ENCODE results near the gene INHBA.

INHBA gene

GRCh38 chr7:41679566-41679965 lies 23.3 kb downstream of the INHBA start:
- Histone ChIP-seq H3K27me3 (ENCODE audit: insufficient read depth, poor library complexity, severe bottlenecking) (no peaks in the 10 kb centered on the region), H3K4me3 (replicated peaks; ENCODE audit: insufficient read depth, low read length) (no peak overlapping the region), H3K27ac (replicated peaks) (no peak overlapping the region)
- TF ChIP-seq SPI1 (IDR thresholded peaks at IDR 0.05; ENCODE audit: borderline replicate concordance, low read depth) (no peak), GABPA (IDR thresholded peaks at IDR 0.05; ENCODE audit: low read depth) (no peak), POLR2AphosphoS5 (IDR thresholded peaks at IDR 0.05; ENCODE audit: low read depth) (no peak), CTCF (IDR thresholded peaks at IDR 0.05; ENCODE audit: insufficient read depth, low read length) (no peak)
- TF ChIP-seq, protein P1, sequence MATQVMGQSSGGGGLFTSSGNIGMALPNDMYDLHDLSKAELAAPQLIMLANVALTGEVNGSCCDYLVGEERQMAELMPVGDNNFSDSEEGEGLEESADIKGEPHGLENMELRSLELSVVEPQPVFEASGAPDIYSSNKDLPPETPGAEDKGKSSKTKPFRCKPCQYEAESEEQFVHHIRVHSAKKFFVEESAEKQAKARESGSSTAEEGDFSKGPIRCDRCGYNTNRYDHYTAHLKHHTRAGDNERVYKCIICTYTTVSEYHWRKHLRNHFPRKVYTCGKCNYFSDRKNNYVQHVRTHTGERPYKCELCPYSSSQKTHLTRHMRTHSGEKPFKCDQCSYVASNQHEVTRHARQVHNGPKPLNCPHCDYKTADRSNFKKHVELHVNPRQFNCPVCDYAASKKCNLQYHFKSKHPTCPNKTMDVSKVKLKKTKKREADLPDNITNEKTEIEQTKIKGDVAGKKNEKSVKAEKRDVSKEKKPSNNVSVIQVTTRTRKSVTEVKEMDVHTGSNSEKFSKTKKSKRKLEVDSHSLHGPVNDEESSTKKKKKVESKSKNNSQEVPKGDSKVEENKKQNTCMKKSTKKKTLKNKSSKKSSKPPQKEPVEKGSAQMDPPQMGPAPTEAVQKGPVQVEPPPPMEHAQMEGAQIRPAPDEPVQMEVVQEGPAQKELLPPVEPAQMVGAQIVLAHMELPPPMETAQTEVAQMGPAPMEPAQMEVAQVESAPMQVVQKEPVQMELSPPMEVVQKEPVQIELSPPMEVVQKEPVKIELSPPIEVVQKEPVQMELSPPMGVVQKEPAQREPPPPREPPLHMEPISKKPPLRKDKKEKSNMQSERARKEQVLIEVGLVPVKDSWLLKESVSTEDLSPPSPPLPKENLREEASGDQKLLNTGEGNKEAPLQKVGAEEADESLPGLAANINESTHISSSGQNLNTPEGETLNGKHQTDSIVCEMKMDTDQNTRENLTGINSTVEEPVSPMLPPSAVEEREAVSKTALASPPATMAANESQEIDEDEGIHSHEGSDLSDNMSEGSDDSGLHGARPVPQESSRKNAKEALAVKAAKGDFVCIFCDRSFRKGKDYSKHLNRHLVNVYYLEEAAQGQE (IDR thresholded peaks at IDR 0.05; ENCODE audit: insufficient replicate concordance, low read depth), result no peak
- no peak for DNase-seq (ENCODE audit: low read depth in 1 of 2, low spot score in 1 of 2)

- Histone ChIP-seq H3K4me3 (replicated peaks; ENCODE audit: insufficient read depth, low read length) (no peak overlapping the region), H3K27ac (replicated peaks) (no peak overlapping the region)
Observed at GRCh38 chr7:41674505-41675023, 28.3 kb downstream of the INHBA start.

GRCh38 chr7:41661596-41661995 lies 41.3 kb downstream of the INHBA start:
- no peak for TF ChIP-seq GABPA (IDR thresholded peaks at IDR 0.05; ENCODE audit: low read depth)
- no peak for TF ChIP-seq SPI1 (IDR thresholded peaks at IDR 0.05; ENCODE audit: borderline replicate concordance, low read depth)
- TF ChIP-seq, protein P1 (IDR thresholded peaks at IDR 0.05; ENCODE audit: insufficient replicate concordance, low read depth), result no peak
- no peak for TF ChIP-seq POLR2AphosphoS5 (IDR thresholded peaks at IDR 0.05; ENCODE audit: low read depth)
- no peak for TF ChIP-seq CTCF (IDR thresholded peaks at IDR 0.05; ENCODE audit: insufficient read depth, low read length)
- DNase-seq (ENCODE audit: low read depth in 1 of 2, low spot score in 1 of 2), result no peak
- no peaks in the 10 kb centered on the region for H3K27me3 ChIP-seq (ENCODE audit: insufficient read depth, poor library complexity, severe bottlenecking)
- H3K27ac ChIP-seq (replicated peaks), result no peak overlapping the region
- H3K4me3 ChIP-seq (replicated peaks; ENCODE audit: insufficient read depth, low read length), result no peak overlapping the region

More at GRCh38 chr7:41674505-41675023, 28.3 kb downstream of the INHBA start:
- TF ChIP-seq CTCF (IDR thresholded peaks at IDR 0.05; ENCODE audit: insufficient read depth, low read length) (no peak), GABPA (IDR thresholded peaks at IDR 0.05; ENCODE audit: low read depth) (no peak)
- TF ChIP-seq, protein P1 (IDR thresholded peaks at IDR 0.05; ENCODE audit: insufficient replicate concordance, low read depth), result no peak
- no peak for DNase-seq (ENCODE audit: low read depth in 1 of 2, low spot score in 1 of 2)
- no peaks in the 10 kb centered on the region for H3K27me3 ChIP-seq (ENCODE audit: insufficient read depth, poor library complexity, severe bottlenecking)

All from HL-60 (cell line).